HepG2 (cell line): ENCODE results near the gene KIF21B. TPM values are rescaled to one million over a fixed set of nuclear protein-coding genes. Genes with fewer than 3 reads are reported as not detected.

Source experiments
- ATAC-seq: fragments of 200-7000 bp; cut with Tn5 transposase; 3 replicates; pipeline ENCODE4 v1.9.1; 2020; ENCODE audit warnings: mild to moderate bottlenecking, moderate library complexity
- BruUV-seq: library from RNA; stranded (reverse); fragments of 400-500 nt; replicated peaks from 2 replicates; lab custom pipeline; 2021; lab: Mats Ljungman, UMichigan
- CTCF ChIA-PET: fragments of 300-600 bp; formaldehyde crosslinking; extraction: SDS; loops from one replicate; lab custom pipeline; 2021; ENCODE audit warnings: low total read pairs, inconsistent platforms, low intra/inter-chr PET ratio; lab: Yijun Ruan, JAX
- POLR2A ChIA-PET: fragments of 350-600 bp; sonication (Branson Sonifier 250); formaldehyde crosslinking; loops from one replicate; lab custom pipeline; 2020; ENCODE audit warnings: antibody characterized with exemption, inconsistent platforms; lab: Yijun Ruan, JAX
- DNase-seq: peaks from one replicate; pipeline ENCODE4 v3.0.0-alpha.2; 2015; ENCODE audit warnings: low spot score
- FAIRE-seq: peaks from 3 replicates; lab custom pipeline; 2011; peaks lifted over from hg19 to GRCh38; lab: Jason Lieb, UNC
- H2AFZ ChIP-seq: one replicate; pipeline ENCODE4 v1.6.1; 2011; ENCODE audit warnings: low read length, inconsistent platforms
- H3K27ac ChIP-seq: fragments of 300-600 bp; 3 replicates; pipeline ENCODE4 v1.8.0; 2011; ENCODE audit warnings: mixed run types, mild to moderate bottlenecking, mixed read lengths, low read length, inconsistent platforms; ENCODE audit not compliant: insufficient read depth; ENCODE audit errors: extremely low read length
- H3K27me3 ChIP-seq, 2 experiments: fragments of 200-600 bp in 1 of 2; 2 replicates in 1 of 2; 3 replicates in 1 of 2; pipeline versions ENCODE4 v1.6.0 to v1.8.0; 2011; ENCODE audit warnings: low read length in 2 of 2, mild to moderate bottlenecking in 2 of 2, moderate library complexity in 2 of 2, inconsistent platforms in 1 of 2; ENCODE audit not compliant: insufficient read depth in 2 of 2, control insufficient read depth in 1 of 2
- H3K36me3 ChIP-seq, 2 experiments: fragments of 200-600 bp in 1 of 2; replicated peaks in 1 of 2; 2 replicates in 1 of 2; 3 replicates in 1 of 2; pipeline versions ENCODE4 v1.5.1 to v1.8.0; 2011; ENCODE audit warnings: low read length in 2 of 2, inconsistent platforms in 1 of 2; ENCODE audit not compliant: insufficient read depth in 2 of 2, control insufficient read depth in 1 of 2
- H3K4me1 ChIP-seq: 2 replicates; pipeline ENCODE4 v1.5.1; 2012; ENCODE audit warnings: low read length, inconsistent platforms; ENCODE audit not compliant: insufficient read depth
- H3K4me2 ChIP-seq: 2 replicates; pipeline ENCODE4 v1.6.0; 2011; ENCODE audit warnings: low read depth, low read length, inconsistent platforms
- H3K4me3 ChIP-seq, 3 experiments: fragments of 200-600 bp in 1 of 3; sonication (generic), shearing (Covaris generic) in 1 of 3; replicated peaks in 1 of 3; 2 replicates each; pipeline ENCODE4 v1.5.1; 2011 to 2016; ENCODE audit warnings: low read length in 3 of 3, inconsistent platforms in 2 of 3, low read depth in 2 of 3, mild to moderate bottlenecking in 2 of 3, control low read depth in 1 of 3, mixed read lengths in 1 of 3; ENCODE audit not compliant: insufficient read depth in 1 of 3
- H3K79me2 ChIP-seq: one replicate; pipeline ENCODE4 v1.6.1; 2011; ENCODE audit warnings: low read length, inconsistent platforms; ENCODE audit not compliant: insufficient read depth
- H3K9ac ChIP-seq: 2 replicates; pipeline ENCODE4 v1.6.0; 2011; ENCODE audit warnings: mild to moderate bottlenecking, low read depth, low read length, inconsistent platforms; ENCODE audit not compliant: insufficient read depth
- H3K9me3 ChIP-seq: 2 replicates; pipeline ENCODE4 v1.5.1; 2012; ENCODE audit warnings: mild to moderate bottlenecking, low read length
- H4K20me1 ChIP-seq: 2 replicates; pipeline ENCODE4 v1.6.0; 2011; ENCODE audit warnings: inconsistent platforms, mild to moderate bottlenecking, low read length, moderate library complexity; ENCODE audit not compliant: insufficient read depth
- CERS6 ChIP-seq: sonication (generic); formaldehyde crosslinking; IDR thresholded peaks from 2 replicates; pipeline ENCODE4 v1.5.0; 2020; ENCODE audit warnings: missing genetic modification reagents
- MEIS1 ChIP-seq: sonication (generic); formaldehyde crosslinking; IDR thresholded peaks from 2 replicates; pipeline ENCODE4 v1.9.0; 2021; ENCODE audit warnings: mild to moderate bottlenecking, missing genetic modification reagents, moderate library complexity, borderline replicate concordance
- POGZ ChIP-seq: sonication (generic); formaldehyde crosslinking; IDR thresholded peaks from 2 replicates; pipeline ENCODE4 v1.4.0; 2020; ENCODE audit warnings: mild to moderate bottlenecking, missing genetic modification reagents
- RARG ChIP-seq: sonication (generic); formaldehyde crosslinking; IDR thresholded peaks from 2 replicates; pipeline ENCODE4 v1.4.0; 2020; ENCODE audit warnings: low read depth, mild to moderate bottlenecking, missing genetic modification reagents
- XRCC5 ChIP-seq: fragments of 200-400 bp; formaldehyde crosslinking; optimal IDR thresholded peaks from 2 replicates; pipeline ENCODE3; 2017; ENCODE audit warnings: mild to moderate bottlenecking, low read length
- ZNF614 ChIP-seq: IDR thresholded peaks from 2 replicates; pipeline ENCODE4 v1.6.1; 2018; ENCODE audit warnings: missing biosample characterization, missing genetic modification reagents, inconsistent platforms, borderline replicate concordance
- ZNF652 ChIP-seq: IDR thresholded peaks from 2 replicates; pipeline ENCODE4 v1.6.1; 2016; ENCODE audit warnings: low read depth, borderline replicate concordance
- WGBS: methylation state at CpG from one replicate; pipeline ENCODE4 v1.1.6; 2017; ENCODE audit warnings: low lambda C conversion rate; 5-methylcytosine and 5-hydroxymethylcytosine counted together
- in situ Hi-C: cut with HindIII; loops from 2 replicates; pipeline ENCODE4 v1.10.0; 2017; ENCODE audit warnings: low pct_unique_long_range_greater_than_20kb; ENCODE audit not compliant: extremely low pct_ligation_motif_present
- intact Hi-C: fragments of 100-400 bp; cut with micrococcal nuclease; formaldehyde crosslinking; loops from one replicate; pipeline ENCODE4 v1.10.0; 2022; ENCODE audit not compliant: unreplicated experiment
- polyA plus RNA-seq, 8 experiments: library from polyadenylated mRNA; depleted of rRNA in 3 of 8; stranded (reverse) in 7 of 8; unstranded in 1 of 8; fragments of >200 nt; fragmentation: Illumina TruSeq in 4 of 8; extraction: Trizol in 4 of 8; gene quantifications; 2 replicates each; pipeline versions ENCODE4 v1.2.1 to v1.2.3, GENCODE V29; 2011 to 2016; ENCODE audit warnings: low read depth in 4 of 8, missing spikeins in 1 of 8, mixed read lengths in 1 of 8; ENCODE audit not compliant: insufficient read depth in 1 of 8
- total RNA-seq, 5 experiments: library from RNA; depleted of rRNA; stranded (reverse); fragments of >200 nt; fragmentation: Illumina TruSeq; extraction: Trizol; gene quantifications; 2 replicates each; pipeline ENCODE4 v1.2.3, GENCODE V29; 2016; ENCODE audit warnings: low read depth in 1 of 5
- TF ChIP-seq, protein P1 (sequence below): sonication (generic); formaldehyde crosslinking; IDR thresholded peaks from 2 replicates; pipeline ENCODE4 v1.4.0; 2020; ENCODE audit warnings: mild to moderate bottlenecking, missing genetic modification reagents
- TF ChIP-seq, protein P2 (sequence below): sonication (generic); formaldehyde crosslinking; IDR thresholded peaks from 2 replicates; pipeline ENCODE4 v1.5.0; 2020; ENCODE audit warnings: mild to moderate bottlenecking, missing genetic modification reagents, borderline replicate concordance
- TF ChIP-seq, protein P3 (sequence below): sonication (generic); formaldehyde crosslinking; IDR thresholded peaks from 2 replicates; pipeline ENCODE4 v1.5.0; 2020; ENCODE audit warnings: missing genetic modification reagents, mild to moderate bottlenecking, borderline replicate concordance

Gene KIF21B
- total and polyA plus RNA-seq, 2 of the 13 experiments (the other 11 are each of a cell fraction or from before 2014, with no cell fraction given), result 0.17 to 0.20 TPM

DNA sequence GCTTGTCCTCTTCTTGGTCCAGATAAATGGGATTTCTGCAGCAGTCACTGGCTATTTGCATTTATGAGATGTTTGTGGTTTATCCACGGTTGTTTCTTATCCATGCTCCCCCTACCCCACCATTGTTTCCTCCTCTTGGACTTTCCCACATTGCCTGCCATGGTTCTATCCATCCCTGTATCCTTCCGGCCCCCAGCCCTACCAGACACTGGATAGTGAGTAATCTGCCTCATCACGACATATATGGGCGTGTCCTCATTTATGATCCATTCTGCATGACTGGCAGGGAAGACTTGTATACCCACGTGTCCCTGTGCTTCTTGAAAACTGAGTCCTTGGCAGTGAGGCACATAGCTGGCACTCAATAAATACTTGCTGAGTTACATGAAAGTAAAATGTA lies 48.6 kb upstream of the KIF21B start:
- Histone ChIP-seq H3K4me1 (no peaks in the 10 kb centered on the region), H3K27ac (no peak overlapping the region), H3K4me2 (no peak overlapping the region), H4K20me1 (no peaks in the 10 kb centered on the region), H3K9ac (no peak overlapping the region), H3K9me3 (no peaks in the 10 kb centered on the region), H3K27me3 (peaks cover 1 to 51% of the 10 kb centered on the region in 2 experiments; a peak in 4 of 5 replicates), H3K79me2 (no peaks in the 10 kb centered on the region), H3K4me3 (no peak overlapping the region), H2AFZ (no peak overlapping the region), H3K36me3 (no peaks in the 10 kb centered on the region)
- intact Hi-C loops, result no loop called here
- FAIRE-seq, result no peak
- BruUV-seq, result no TSS peak
- ChIA-PET POLR2A (no interaction called here), CTCF (no interaction called here)
- no peak for DNase-seq
- ATAC-seq, result no peak
- whole genome bisulfite sequencing, result 18% methylated on average over 5 of the region's 5 CpGs
- in situ Hi-C loops, result no loop called here
- TF ChIP-seq, protein P1, sequence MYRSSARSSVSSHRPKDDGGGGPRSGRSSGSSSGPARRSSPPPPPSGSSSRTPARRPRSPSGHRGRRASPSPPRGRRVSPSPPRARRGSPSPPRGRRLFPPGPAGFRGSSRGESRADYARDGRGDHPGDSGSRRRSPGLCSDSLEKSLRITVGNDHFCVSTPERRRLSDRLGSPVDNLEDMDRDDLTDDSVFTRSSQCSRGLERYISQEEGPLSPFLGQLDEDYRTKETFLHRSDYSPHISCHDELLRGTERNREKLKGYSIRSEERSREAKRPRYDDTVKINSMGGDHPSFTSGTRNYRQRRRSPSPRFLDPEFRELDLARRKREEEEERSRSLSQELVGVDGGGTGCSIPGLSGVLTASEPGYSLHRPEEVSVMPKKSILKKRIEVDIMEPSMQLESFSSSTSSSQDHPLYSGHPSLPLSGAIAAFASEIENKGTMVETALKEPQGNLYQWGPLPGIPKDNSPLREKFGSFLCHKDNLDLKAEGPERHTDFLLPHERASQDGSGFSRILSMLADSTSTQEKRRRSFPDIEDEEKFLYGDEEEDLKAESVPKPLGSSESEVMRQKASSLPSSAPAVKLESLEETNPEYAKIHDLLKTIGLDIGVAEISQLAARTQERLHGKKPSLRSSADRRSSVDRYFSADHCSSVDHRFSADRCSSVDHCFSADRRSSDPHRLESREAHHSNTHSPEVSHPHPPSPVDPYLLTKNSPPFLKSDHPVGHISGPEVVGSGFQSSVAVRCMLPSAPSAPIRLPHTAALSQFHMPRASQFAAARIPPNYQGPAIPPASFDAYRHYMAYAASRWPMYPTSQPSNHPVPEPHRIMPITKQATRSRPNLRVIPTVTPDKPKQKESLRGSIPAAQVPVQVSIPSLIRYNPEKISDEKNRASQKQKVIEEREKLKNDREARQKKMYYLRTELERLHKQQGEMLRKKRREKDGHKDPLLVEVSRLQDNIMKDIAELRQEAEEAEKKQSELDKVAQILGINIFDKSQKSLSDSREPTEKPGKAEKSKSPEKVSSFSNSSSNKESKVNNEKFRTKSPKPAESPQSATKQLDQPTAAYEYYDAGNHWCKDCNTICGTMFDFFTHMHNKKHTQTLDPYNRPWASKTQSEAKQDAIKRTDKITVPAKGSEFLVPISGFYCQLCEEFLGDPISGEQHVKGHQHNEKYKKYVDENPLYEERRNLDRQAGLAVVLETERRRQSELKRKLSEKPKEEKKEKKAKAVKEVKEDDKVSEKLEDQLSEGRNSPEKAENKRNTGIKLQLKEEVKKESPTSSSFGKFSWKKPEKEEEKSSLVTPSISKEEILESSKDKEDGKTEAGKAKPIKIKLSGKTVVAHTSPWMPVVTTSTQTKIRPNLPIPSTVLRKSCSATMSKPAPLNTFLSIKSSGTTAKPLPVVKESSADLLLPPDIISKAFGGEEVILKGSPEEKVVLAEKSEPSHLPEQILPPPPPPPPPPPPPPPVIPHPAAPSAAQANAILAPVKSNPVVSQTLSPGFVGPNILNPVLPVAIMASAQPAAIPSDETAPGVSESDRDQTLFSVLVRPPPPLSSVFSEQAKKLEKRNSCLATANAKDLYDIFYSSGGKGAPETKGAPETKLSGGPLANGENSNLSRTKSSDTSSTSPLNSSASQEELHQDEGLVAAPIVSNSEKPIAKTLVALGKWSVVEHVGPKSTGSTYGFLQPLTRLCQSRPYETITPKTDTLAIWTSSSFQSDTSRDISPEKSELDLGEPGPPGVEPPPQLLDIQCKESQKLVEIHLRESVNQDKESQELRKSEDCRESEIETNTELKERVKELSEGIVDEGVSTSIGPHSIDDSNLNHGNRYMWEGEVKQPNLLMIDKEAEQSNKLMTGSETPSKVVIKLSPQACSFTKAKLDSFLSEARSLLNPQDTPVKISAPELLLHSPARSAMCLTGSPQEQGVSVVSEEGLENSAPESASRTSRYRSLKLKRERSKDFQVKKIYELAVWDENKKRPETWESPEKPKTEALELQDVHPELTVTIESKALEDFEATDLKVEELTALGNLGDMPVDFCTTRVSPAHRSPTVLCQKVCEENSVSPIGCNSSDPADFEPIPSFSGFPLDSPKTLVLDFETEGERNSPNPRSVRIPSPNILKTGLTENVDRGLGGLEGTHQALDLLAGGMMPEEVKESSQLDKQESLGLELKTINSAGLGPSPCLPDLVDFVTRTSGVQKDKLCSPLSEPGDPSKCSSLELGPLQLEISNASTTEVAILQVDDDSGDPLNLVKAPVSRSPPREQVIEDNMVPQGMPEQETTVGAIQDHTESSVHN, result no peak
- TF ChIP-seq, protein P2, sequence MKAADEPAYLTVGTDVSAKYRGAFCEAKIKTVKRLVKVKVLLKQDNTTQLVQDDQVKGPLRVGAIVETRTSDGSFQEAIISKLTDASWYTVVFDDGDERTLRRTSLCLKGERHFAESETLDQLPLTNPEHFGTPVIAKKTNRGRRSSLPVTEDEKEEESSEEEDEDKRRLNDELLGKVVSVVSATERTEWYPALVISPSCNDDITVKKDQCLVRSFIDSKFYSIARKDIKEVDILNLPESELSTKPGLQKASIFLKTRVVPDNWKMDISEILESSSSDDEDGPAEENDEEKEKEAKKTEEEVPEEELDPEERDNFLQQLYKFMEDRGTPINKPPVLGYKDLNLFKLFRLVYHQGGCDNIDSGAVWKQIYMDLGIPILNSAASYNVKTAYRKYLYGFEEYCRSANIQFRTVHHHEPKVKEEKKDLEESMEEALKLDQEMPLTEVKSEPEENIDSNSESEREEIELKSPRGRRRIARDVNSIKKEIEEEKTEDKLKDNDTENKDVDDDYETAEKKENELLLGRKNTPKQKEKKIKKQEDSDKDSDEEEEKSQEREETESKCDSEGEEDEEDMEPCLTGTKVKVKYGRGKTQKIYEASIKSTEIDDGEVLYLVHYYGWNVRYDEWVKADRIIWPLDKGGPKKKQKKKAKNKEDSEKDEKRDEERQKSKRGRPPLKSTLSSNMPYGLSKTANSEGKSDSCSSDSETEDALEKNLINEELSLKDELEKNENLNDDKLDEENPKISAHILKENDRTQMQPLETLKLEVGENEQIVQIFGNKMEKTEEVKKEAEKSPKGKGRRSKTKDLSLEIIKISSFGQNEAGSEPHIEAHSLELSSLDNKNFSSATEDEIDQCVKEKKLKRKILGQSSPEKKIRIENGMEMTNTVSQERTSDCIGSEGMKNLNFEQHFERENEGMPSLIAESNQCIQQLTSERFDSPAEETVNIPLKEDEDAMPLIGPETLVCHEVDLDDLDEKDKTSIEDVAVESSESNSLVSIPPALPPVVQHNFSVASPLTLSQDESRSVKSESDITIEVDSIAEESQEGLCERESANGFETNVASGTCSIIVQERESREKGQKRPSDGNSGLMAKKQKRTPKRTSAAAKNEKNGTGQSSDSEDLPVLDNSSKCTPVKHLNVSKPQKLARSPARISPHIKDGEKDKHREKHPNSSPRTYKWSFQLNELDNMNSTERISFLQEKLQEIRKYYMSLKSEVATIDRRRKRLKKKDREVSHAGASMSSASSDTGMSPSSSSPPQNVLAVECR (CRISPR knock-in tag), result no peak
- TF ChIP-seq CERS6 (CRISPR knock-in tag) (no peak), POGZ (CRISPR knock-in tag) (no peak), MEIS1 (no peak), RARG (CRISPR knock-in tag) (no peak), ZNF614 (CRISPR knock-in tag) (no peak), ZNF652 (CRISPR knock-in tag) (no peak), XRCC5 (no peak)
- TF ChIP-seq, protein P3, sequence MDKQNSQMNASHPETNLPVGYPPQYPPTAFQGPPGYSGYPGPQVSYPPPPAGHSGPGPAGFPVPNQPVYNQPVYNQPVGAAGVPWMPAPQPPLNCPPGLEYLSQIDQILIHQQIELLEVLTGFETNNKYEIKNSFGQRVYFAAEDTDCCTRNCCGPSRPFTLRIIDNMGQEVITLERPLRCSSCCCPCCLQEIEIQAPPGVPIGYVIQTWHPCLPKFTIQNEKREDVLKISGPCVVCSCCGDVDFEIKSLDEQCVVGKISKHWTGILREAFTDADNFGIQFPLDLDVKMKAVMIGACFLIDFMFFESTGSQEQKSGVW (CRISPR knock-in tag), result no peak
